Type B pancreatic cell (in vitro differentiated cells): ENCODE results near the gene WDR64. TPM values are rescaled to one million over a fixed set of nuclear protein-coding genes. Genes with fewer than 3 reads are reported as not detected.

Source experiments
- DNase-seq: peaks from one replicate; pipeline ENCODE4 v3.0.0; 2021; ENCODE audit warnings: mixed read lengths; ENCODE audit not compliant: unreplicated experiment; ENCODE audit errors: extremely low spot score
- H3K27ac Mint-ChIP-seq: 2 replicates; pipeline ENCODE4 v1.8.0; 2021; ENCODE audit warnings: mild to moderate bottlenecking, mixed read lengths
- H3K27me3 Mint-ChIP-seq: 2 replicates; pipeline ENCODE4 v1.8.0; 2021; ENCODE audit warnings: mixed read lengths
- H3K36me3 Mint-ChIP-seq: 2 replicates; pipeline ENCODE4 v1.8.0; 2021; ENCODE audit warnings: mixed read lengths
- H3K4me1 Mint-ChIP-seq: one replicate; pipeline ENCODE4 v1.8.0; 2021; ENCODE audit warnings: mixed read lengths; ENCODE audit not compliant: unreplicated experiment
- H3K4me3 Mint-ChIP-seq: 2 replicates; pipeline ENCODE4 v1.8.0; 2021; ENCODE audit warnings: mild to moderate bottlenecking, mixed read lengths
- H3K9me3 Mint-ChIP-seq: 2 replicates; pipeline ENCODE4 v1.8.0; 2021; ENCODE audit warnings: mixed read lengths
- CTCF ChIP-seq: fragments of 200-600 bp; sonication (generic); conservative IDR thresholded peaks from 2 replicates; pipeline ENCODE4 v1.5.0; 2021; ENCODE audit warnings: antibody characterized with exemption, mild to moderate bottlenecking
- total RNA-seq: library from RNA; stranded (reverse); gene quantifications from 2 replicates; pipeline ENCODE4 v1.2.1, GENCODE V29; 2021; ENCODE audit warnings: low replicate concordance

The WDR64 gene
- total RNA-seq, 1 donor from 2014 or later: not detected

GRCh38 chr1:241721011-241721410 is 68.9 kb downstream of the WDR64 start:
- Mint-ChIP-seq H3K27me3 (peaks cover 28% of the 10 kb centered on the region), H3K27ac (no peak overlapping the region), H3K9me3 (no peaks in the 10 kb centered on the region), H3K4me1 (no peaks in the 10 kb centered on the region), H3K36me3 (no peaks in the 10 kb centered on the region), H3K4me3 (no peak overlapping the region)
- no peak for DNase-seq
- TF ChIP-seq CTCF: no peak

- Mint-ChIP-seq H3K9me3 (no peaks in the 10 kb centered on the region), H3K36me3 (no peaks in the 10 kb centered on the region), H3K4me3 (no peak overlapping the region), H3K27me3 (peaks cover 23% of the 10 kb centered on the region), H3K27ac (no peak overlapping the region), H3K4me1 (no peaks in the 10 kb centered on the region)
- no peak for TF ChIP-seq CTCF
- DNase-seq: no peak
Observed at GRCh38 chr1:241722947-241723346, 70.9 kb downstream of the WDR64 start.

GRCh38 chr1:241724741-241725356 is 72.8 kb downstream of the WDR64 start:
- TF ChIP-seq CTCF: no peak
- Mint-ChIP-seq H3K27me3 (peaks cover 26% of the 10 kb centered on the region), H3K36me3 (no peaks in the 10 kb centered on the region), H3K27ac (no peak overlapping the region), H3K4me3 (no peak overlapping the region), H3K9me3 (no peaks in the 10 kb centered on the region), H3K4me1 (no peaks in the 10 kb centered on the region)
- DNase-seq: no peak

- no peaks in the 10 kb centered on the region for H3K4me1 Mint-ChIP-seq
Observed at GRCh38 chr1:241730031-241730430, 78.0 kb downstream of the WDR64 start.

GRCh38 chr1:241733899-241734298 is 81.8 kb downstream of the WDR64 start:
- no peak for TF ChIP-seq CTCF
- Mint-ChIP-seq H3K27ac (no peak overlapping the region), H3K27me3 (peaks cover 20% of the 10 kb centered on the region)

More at GRCh38 chr1:241730031-241730430, 78.0 kb downstream of the WDR64 start:
- no peak for DNase-seq
- Mint-ChIP-seq H3K4me3 (no peak overlapping the region), H3K27ac (no peak overlapping the region), H3K9me3 (no peaks in the 10 kb centered on the region), H3K27me3 (peaks cover 25% of the 10 kb centered on the region), H3K36me3 (no peaks in the 10 kb centered on the region)
- TF ChIP-seq CTCF: no peak

More at GRCh38 chr1:241733899-241734298, 81.8 kb downstream of the WDR64 start:
- Mint-ChIP-seq H3K4me3 (no peak overlapping the region), H3K36me3 (no peaks in the 10 kb centered on the region), H3K9me3 (no peaks in the 10 kb centered on the region), H3K4me1 (no peaks in the 10 kb centered on the region)
- DNase-seq: no peak
